Ovary (tissue), 9 donors: ENCODE data around the gene MMP28. TPM values are rescaled to one million over a fixed set of nuclear protein-coding genes. Genes with fewer than 3 reads are reported as not detected.

ENCODE experiments used
- DNase-seq, 5 donors: peaks; one replicate each; pipeline ENCODE4 v3.0.0-alpha.2; 2019 to 2020
- H3K27ac ChIP-seq, 2 donors: fragments of 200-600 bp; one replicate each; pipeline versions ENCODE4 v1.5.1 to v1.8.0; 2019 to 2022
- H3K27me3 ChIP-seq: fragments of 200-600 bp; one replicate; pipeline ENCODE4 v1.8.0; 2022
- H3K36me3 ChIP-seq: fragments of 200-600 bp; sonication (generic); one replicate; pipeline ENCODE4 v1.5.1; 2019
- H3K4me1 ChIP-seq: one replicate; pipeline ENCODE4 v1.8.1; 2013; ENCODE audit warnings: mild to moderate bottlenecking, moderate library complexity; ENCODE audit not compliant: insufficient read depth
- H3K4me3 ChIP-seq: fragments of 200-600 bp; sonication (generic); one replicate; pipeline ENCODE4 v1.5.1; 2017
- H3K9me3 ChIP-seq, 2 donors: fragments of 200-600 bp in 1 of 2; sonication (generic) in 1 of 2; one replicate each; pipeline versions ENCODE4 v1.5.1 to v1.8.1; 2013 to 2019; ENCODE audit warnings: mild to moderate bottlenecking in 1 of 2, moderate library complexity in 1 of 2
- CTCF ChIP-seq, 3 donors: fragments of 450-650 bp in 2 of 3; fragments of 200-600 bp in 1 of 3; IDR thresholded peaks; one replicate each; pipeline versions ENCODE4 v1.5.1 to v1.8.0; 2016 to 2022; ENCODE audit warnings: antibody characterized with exemption in 3 of 3, mild to moderate bottlenecking in 1 of 3
- EP300 ChIP-seq: sonication (generic); formaldehyde crosslinking; IDR thresholded peaks from one replicate; pipeline ENCODE4 v1.6.1; 2017; ENCODE audit warnings: antibody characterized with exemption
- POLR2A ChIP-seq: fragments of 450-650 bp; IDR thresholded peaks from one replicate; pipeline ENCODE4 v1.6.1; 2017; ENCODE audit warnings: antibody characterized with exemption, mild to moderate bottlenecking, moderate library complexity
- WGBS, 3 donors: extraction: QIAGEN DNeasy Blood & Tissue Kit in 1 of 3; methylation state at CpG; one replicate each; pipeline versions ENCODE4 v1.1.5 to v1.1.7; 2013 to 2017; 5-methylcytosine and 5-hydroxymethylcytosine counted together
- intact Hi-C, 4 donors: fragments of 100-400 bp; cut with DNase I; formaldehyde crosslinking; loops; one replicate each; pipeline versions ENCODE4 v1.11.0 to v1.15.1; 2022 to 2023
- polyA plus RNA-seq, 2 donors: library from polyadenylated mRNA; stranded (reverse); fragments of 200-250 nt in 1 of 2; fragments of 350-450 nt in 1 of 2; fragmentation: Illumina TruSeq in 1 of 2; extraction: RNeasy Lipid Tissue Mini Kit (QIAGEN cat#74804) in 1 of 2; gene quantifications; one replicate each; pipeline ENCODE4 v1.2.3, GENCODE V29; 2013 to 2014
- total RNA-seq, 7 donors: library from RNA; depleted of rRNA in 2 of 7; stranded (reverse); fragments of >200 nt in 2 of 7; fragmentation: NEBNext Ultra II Directional in 3 of 7; extraction: Animal tissue kit (Norgen Biotek cat#: 25700) in 3 of 7; gene quantifications; one replicate each; pipeline versions ENCODE4 v1.1.0 to v1.2.4, GENCODE V29; 2016 to 2023
- donor health status: DM: no; HTN: no; CAD: no; lungs with moderate emphysema.
- donor health status: DM: no; HTN: no; CAD: no.
- donor health status: Bipolar disorder and iron deficiency.
- donor health status: DM: yes; HTN: yes; CAD: no.
- donor health status: DM: no; HTN: no; CAD: no.
- donor health status: DM: yes; HTN: yes; CAD: no.

Gene MMP28
- total and polyA plus RNA-seq, 9 donors: 0.25 to 33.3 (median 3.5) TPM

GRCh38 chr17:35750526-35751395, 44.7 kb downstream of the MMP28 start:
- H3K27me3 ChIP-seq: no peaks in the 10 kb centered on the region
- 63 to 69% (median 66%) methylated on average over 10 of the region's 10 CpGs for WGBS, 3 donors
- TF ChIP-seq CTCF (IDR thresholded peaks at IDR 0.05) (no peak), EP300 (no peak), POLR2A (no peak)
- H3K36me3 ChIP-seq: no peaks in the 10 kb centered on the region
- intact Hi-C loops: no loop called here
- no peaks in the 10 kb centered on the region for H3K9me3 ChIP-seq
- no peaks in the 10 kb centered on the region for H3K4me1 ChIP-seq
- H3K4me3 ChIP-seq: no peak overlapping the region
- no peak overlapping the region for H3K27ac ChIP-seq
- DNase-seq: no peak

GRCh38 chr17:35749560-35750412, 45.7 kb downstream of the MMP28 start:
- 3 to 5% (median 4%) methylated on average over 34 to 35 of the region's 35 CpGs for WGBS, 3 donors
- H3K4me1 ChIP-seq: no peaks in the 10 kb centered on the region
- no peak for TF ChIP-seq CTCF (IDR thresholded peaks at IDR 0.05)
- TF ChIP-seq POLR2A: no peak
- TF ChIP-seq EP300: no peak

GRCh38 chr17:35748979-35749378, 46.5 kb downstream of the MMP28 start:
- Histone ChIP-seq H3K36me3 (no peaks in the 10 kb centered on the region), H3K27me3 (no peaks in the 10 kb centered on the region), H3K9me3 (no peaks in the 10 kb centered on the region), H3K27ac (no peak overlapping the region), H3K4me1 (no peaks in the 10 kb centered on the region), H3K4me3 (no peak overlapping the region)
- intact Hi-C loops: loop anchor here (5.0 to 10.0 kb wide), 7 partner anchors 134 to 437 kb away; no protein-coding TSS in a partner anchor
- DNase-seq: no peak
- TF ChIP-seq CTCF (IDR thresholded peaks at IDR 0.05) (no peak), EP300 (no peak), POLR2A (no peak)
- WGBS, 3 donors: 56 to 71% (median 68%) methylated on average over 6 of the region's 6 CpGs

More at GRCh38 chr17:35749560-35750412, 45.7 kb downstream of the MMP28 start:
- Histone ChIP-seq H3K36me3 (no peaks in the 10 kb centered on the region), H3K4me3 (no peak overlapping the region), H3K9me3 (no peaks in the 10 kb centered on the region), H3K27me3 (no peaks in the 10 kb centered on the region), H3K27ac (no peak overlapping the region)
- no peak for DNase-seq
- intact Hi-C loops: loop anchor here (5.0 to 10.0 kb wide), 7 partner anchors 135 to 437 kb away; no protein-coding TSS in a partner anchor

- Histone ChIP-seq H3K9me3 (no peaks in the 10 kb centered on the region), H3K4me1 (no peaks in the 10 kb centered on the region), H3K4me3 (no peak overlapping the region), H3K27me3 (no peaks in the 10 kb centered on the region), H3K36me3 (no peaks in the 10 kb centered on the region), H3K27ac (no peak overlapping the region)
- no peak for DNase-seq
- TF ChIP-seq POLR2A: no peak
- TF ChIP-seq CTCF (IDR thresholded peaks at IDR 0.05): no peak
- no peak for TF ChIP-seq EP300
- intact Hi-C loops: loop anchor here (5.0 to 10.0 kb wide), 7 partner anchors 134 to 436 kb away; no protein-coding TSS in a partner anchor
- 16 to 24% (median 18%) methylated on average over 4 of the region's 4 CpGs for WGBS, 3 donors
These were observed 47.0 kb downstream of the MMP28 start for GRCh38 chr17:35748341-35748841.
